H9 (cell line): ENCODE data around the gene FAM13A. TPM values are rescaled to one million over a fixed set of nuclear protein-coding genes. Genes with fewer than 3 reads are reported as not detected.

Experiments used
- DNase-seq: peaks from one replicate; pipeline ENCODE4 v3.0.0-alpha.2; 2017
- H2AFZ ChIP-seq: one replicate; pipeline ENCODE4 v1.6.1; 2013; ENCODE audit warnings: mild to moderate bottlenecking, low read length, control low read depth, moderate library complexity
- H2AK5ac ChIP-seq: 2 replicates; pipeline ENCODE4 v1.6.1; 2013; ENCODE audit warnings: low read length, control low read depth, mixed read lengths; ENCODE audit not compliant: insufficient read length
- H2BK120ac ChIP-seq: one replicate; pipeline ENCODE4 v1.6.1; 2013; ENCODE audit warnings: low read depth, mild to moderate bottlenecking, low read length, control low read depth, inconsistent platforms; ENCODE audit not compliant: poor library complexity, severe bottlenecking
- H2BK12ac ChIP-seq: 2 replicates; pipeline ENCODE4 v1.6.1; 2013; ENCODE audit warnings: low read length, control low read depth, mixed read lengths, low read depth; ENCODE audit not compliant: insufficient read length
- H2BK15ac ChIP-seq: 2 replicates; pipeline ENCODE4 v1.6.1; 2013; ENCODE audit warnings: low read depth, low read length, control low read depth
- H2BK20ac ChIP-seq: one replicate; pipeline ENCODE4 v1.6.1; 2013; ENCODE audit warnings: low read depth, mild to moderate bottlenecking, low read length, control low read depth, inconsistent platforms; ENCODE audit not compliant: poor library complexity, severe bottlenecking
- H2BK5ac ChIP-seq: 2 replicates; pipeline ENCODE4 v1.6.1; 2013; ENCODE audit warnings: low read length, control low read depth, mixed read lengths; ENCODE audit not compliant: insufficient read length
- H3K14ac ChIP-seq: 2 replicates; pipeline ENCODE4 v1.6.1; 2013; ENCODE audit warnings: low read length, control low read depth; ENCODE audit not compliant: insufficient read depth
- H3K18ac ChIP-seq: 2 replicates; pipeline ENCODE4 v1.6.1; 2013; ENCODE audit warnings: low read depth, mild to moderate bottlenecking, mixed read lengths, low read length, control low read depth; ENCODE audit not compliant: insufficient read length
- H3K23ac ChIP-seq: 2 replicates; pipeline ENCODE4 v1.6.1; 2013; ENCODE audit warnings: low read length, control low read depth, mixed read lengths, low read depth; ENCODE audit not compliant: insufficient read length
- H3K23me2 ChIP-seq: 2 replicates; pipeline ENCODE4 v1.6.1; 2013; ENCODE audit warnings: low read depth, mild to moderate bottlenecking, mixed read lengths, low read length, control low read depth; ENCODE audit not compliant: insufficient read length, poor library complexity, severe bottlenecking
- H3K27ac ChIP-seq: 2 replicates; pipeline ENCODE4 v1.5.1; 2013; ENCODE audit warnings: low read length, control low read depth, mixed read lengths, low read depth; ENCODE audit not compliant: insufficient read length
- H3K27me3 ChIP-seq: 2 replicates; pipeline ENCODE4 v1.6.1; 2013; ENCODE audit warnings: low read length, control low read depth, inconsistent platforms; ENCODE audit not compliant: insufficient read depth
- H3K4ac ChIP-seq: 2 replicates; pipeline ENCODE4 v1.6.1; 2013; ENCODE audit warnings: low read depth, mild to moderate bottlenecking, control low read depth, inconsistent platforms, low read length, moderate library complexity
- H3K4me1 ChIP-seq: 2 replicates; pipeline ENCODE4 v1.6.1; 2013; ENCODE audit warnings: low read length, control low read depth, inconsistent platforms; ENCODE audit not compliant: insufficient read depth
- H3K4me2 ChIP-seq: 2 replicates; pipeline ENCODE4 v1.6.1; 2013; ENCODE audit warnings: low read length, control low read depth, mixed read lengths; ENCODE audit not compliant: insufficient read length, insufficient read depth
- H3K56ac ChIP-seq: 2 replicates; pipeline ENCODE4 v1.6.1; 2013; ENCODE audit warnings: low read depth, mild to moderate bottlenecking, mixed read lengths, low read length, control low read depth; ENCODE audit not compliant: insufficient read length
- H3K79me1 ChIP-seq: 2 replicates; pipeline ENCODE4 v1.6.1; 2013; ENCODE audit warnings: low read depth, mild to moderate bottlenecking, moderate library complexity, low read length, control low read depth, inconsistent platforms; ENCODE audit not compliant: insufficient read depth, poor library complexity, severe bottlenecking
- H3K79me2 ChIP-seq: 2 replicates; pipeline ENCODE4 v1.6.1; 2013; ENCODE audit warnings: low read length, control low read depth, inconsistent platforms; ENCODE audit not compliant: insufficient read depth
- H3K9ac ChIP-seq: 2 replicates; pipeline ENCODE4 v1.6.1; 2013; ENCODE audit warnings: low read length, control low read depth, mixed read lengths; ENCODE audit not compliant: insufficient read length; ENCODE audit errors: extremely low read depth
- H3K9me3 ChIP-seq: one replicate; pipeline ENCODE4 v1.6.1; 2013; ENCODE audit warnings: low read depth, low read length, inconsistent platforms; ENCODE audit not compliant: control insufficient read depth
- H3T11ph ChIP-seq: one replicate; pipeline ENCODE4 v1.6.1; 2013; ENCODE audit warnings: mild to moderate bottlenecking, low read length, control low read depth, inconsistent platforms
- H4K20me1 ChIP-seq: one replicate; pipeline ENCODE4 v1.6.1; 2013; ENCODE audit not compliant: control insufficient read depth, insufficient read length, insufficient read depth
- H4K5ac ChIP-seq: 2 replicates; pipeline ENCODE4 v1.6.1; 2013; ENCODE audit warnings: low read depth, mild to moderate bottlenecking, mixed read lengths, low read length, control low read depth; ENCODE audit not compliant: insufficient read length
- H4K8ac ChIP-seq: replicated peaks from 2 replicates; pipeline ENCODE4 v1.6.1; 2013; ENCODE audit warnings: low read length, control low read depth, mixed read lengths, low read depth; ENCODE audit not compliant: insufficient read length
- H4K91ac ChIP-seq: 2 replicates; pipeline ENCODE4 v1.6.1; 2013; ENCODE audit warnings: low read depth, mild to moderate bottlenecking, moderate library complexity, mixed read lengths, low read length, control low read depth; ENCODE audit not compliant: insufficient read length
- H3K27ac Mint-ChIP-seq, 3 experiments: 2 replicates in 2 of 3; 3 replicates in 1 of 3; pipeline ENCODE4 v1.8.0; 2020 to 2021; ENCODE audit warnings: mixed read lengths in 3 of 3, mild to moderate bottlenecking in 1 of 3, moderate library complexity in 1 of 3
- H3K27me3 Mint-ChIP-seq: 2 replicates; pipeline ENCODE4 v1.8.0; 2021; ENCODE audit warnings: low read depth, mild to moderate bottlenecking, moderate library complexity, mixed read lengths
- H3K36me3 Mint-ChIP-seq, 3 experiments: 2 replicates in 2 of 3; 3 replicates in 1 of 3; pipeline ENCODE4 v1.8.0; 2020 to 2021; ENCODE audit warnings: low read depth in 3 of 3, mixed read lengths in 3 of 3; ENCODE audit not compliant: insufficient read depth in 1 of 3
- H3K4me1 Mint-ChIP-seq, 2 experiments: 2 replicates each; pipeline ENCODE4 v1.8.0; 2020; ENCODE audit warnings: mixed read lengths in 2 of 2
- H3K4me3 Mint-ChIP-seq, 2 experiments: 2 replicates in 1 of 2; 3 replicates in 1 of 2; pipeline ENCODE4 v1.8.0; 2020 to 2021; ENCODE audit warnings: mild to moderate bottlenecking in 2 of 2, mixed read lengths in 2 of 2, moderate library complexity in 1 of 2
- H3K9me3 Mint-ChIP-seq, 2 experiments: 2 replicates in 1 of 2; 3 replicates in 1 of 2; pipeline ENCODE4 v1.8.0; 2020; ENCODE audit warnings: mild to moderate bottlenecking in 2 of 2, mixed read lengths in 2 of 2, moderate library complexity in 1 of 2
- WGBS: extraction: QIAGEN DNeasy Blood & Tissue Kit; methylation state at CpG from one replicate; pipeline ENCODE4 v1.1.7; 2013; ENCODE audit warnings: missing lambda C conversion rate, low lambda C conversion rate, mixed read lengths; ENCODE audit not compliant: insufficient read length; ENCODE audit errors: extremely low coverage; 5-methylcytosine and 5-hydroxymethylcytosine counted together
- total RNA-seq: library from RNA; stranded (reverse); gene quantifications from 2 replicates; pipeline ENCODE4 v1.2.1, GENCODE V29; 2021
- TF ChIP-seq, protein P1 (sequence below): fragments of 200-600 bp; sonication (generic); conservative IDR thresholded peaks from 3 replicates; pipeline ENCODE4 v1.8.0; 2021; ENCODE audit warnings: antibody characterized with exemption, mild to moderate bottlenecking

The FAM13A gene
- total RNA-seq, 1 experiment from 2014 or later: 12.7 TPM

DNA sequence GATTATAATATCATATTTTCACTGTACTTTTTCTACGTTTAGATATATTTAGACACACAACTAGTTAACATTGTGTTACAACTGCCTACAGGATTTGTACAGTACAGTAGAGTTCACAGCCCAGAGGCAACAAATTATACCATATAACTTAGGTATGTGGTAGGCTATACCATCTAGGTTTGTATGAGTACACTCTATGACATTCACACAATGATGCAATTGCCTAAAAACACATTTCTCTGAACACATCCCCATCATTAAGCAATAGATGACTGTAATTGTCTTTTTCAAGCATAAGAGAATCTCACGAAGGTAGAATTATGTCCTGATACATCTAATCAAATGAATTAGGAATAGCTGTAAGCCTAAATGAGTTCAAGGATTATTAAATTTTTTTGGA, 42.0 kb upstream of the FAM13A start:
- H2BK15ac ChIP-seq: no peak overlapping the region
- H3K14ac ChIP-seq: no peak overlapping the region
- peaks cover 3% of the 10 kb centered on the region in 2 experiments for H3K4me1 Mint-ChIP-seq
- H3K79me1 ChIP-seq: no peaks in the 10 kb centered on the region
- no peaks in the 10 kb centered on the region for H3K79me2 ChIP-seq
- H3K9me3 Mint-ChIP-seq: peaks cover 0 to 6% of the 10 kb centered on the region in 2 experiments; a peak in 3 of 5 replicates
- no peak overlapping the region for H3K18ac ChIP-seq
- H3K9ac ChIP-seq: no peak overlapping the region
- no peak overlapping the region for H2BK120ac ChIP-seq
- no peak overlapping the region for H3K27ac Mint-ChIP-seq
- no peak overlapping the region for H4K8ac ChIP-seq
- H2BK20ac ChIP-seq: no peak overlapping the region
- no peak overlapping the region for H3K23ac ChIP-seq
- H3K23me2 ChIP-seq: no peaks in the 10 kb centered on the region
- H4K20me1 ChIP-seq: no peaks in the 10 kb centered on the region
- no peak overlapping the region for H4K5ac ChIP-seq
- no peak overlapping the region for H3K4me3 Mint-ChIP-seq
- H3K27ac ChIP-seq: no peak overlapping the region
- no peak overlapping the region for H3K4ac ChIP-seq
- H3K56ac ChIP-seq: no peak overlapping the region
- H3K27me3 ChIP-seq: no peaks in the 10 kb centered on the region
- no peaks in the 10 kb centered on the region; the same call in none of the 2 replicates for H3K27me3 Mint-ChIP-seq
- DNase-seq: no peak
- no peak overlapping the region for H2BK5ac ChIP-seq
- H3K9me3 ChIP-seq: no peaks in the 10 kb centered on the region
- H2BK12ac ChIP-seq: no peak overlapping the region
- H4K91ac ChIP-seq: no peak overlapping the region
- H3K4me2 ChIP-seq: no peak overlapping the region
- H3T11ph ChIP-seq: no peak overlapping the region
- H3K36me3 Mint-ChIP-seq: no peaks in the 10 kb centered on the region; a peak in 1 of 7 replicates
- no peak overlapping the region for H2AK5ac ChIP-seq
- no peaks in the 10 kb centered on the region for H3K4me1 ChIP-seq
- whole genome bisulfite sequencing: no CpG with 5 or more reads among the region's 2 CpGs
- H2AFZ ChIP-seq: no peak overlapping the region
- TF ChIP-seq, protein P1, sequence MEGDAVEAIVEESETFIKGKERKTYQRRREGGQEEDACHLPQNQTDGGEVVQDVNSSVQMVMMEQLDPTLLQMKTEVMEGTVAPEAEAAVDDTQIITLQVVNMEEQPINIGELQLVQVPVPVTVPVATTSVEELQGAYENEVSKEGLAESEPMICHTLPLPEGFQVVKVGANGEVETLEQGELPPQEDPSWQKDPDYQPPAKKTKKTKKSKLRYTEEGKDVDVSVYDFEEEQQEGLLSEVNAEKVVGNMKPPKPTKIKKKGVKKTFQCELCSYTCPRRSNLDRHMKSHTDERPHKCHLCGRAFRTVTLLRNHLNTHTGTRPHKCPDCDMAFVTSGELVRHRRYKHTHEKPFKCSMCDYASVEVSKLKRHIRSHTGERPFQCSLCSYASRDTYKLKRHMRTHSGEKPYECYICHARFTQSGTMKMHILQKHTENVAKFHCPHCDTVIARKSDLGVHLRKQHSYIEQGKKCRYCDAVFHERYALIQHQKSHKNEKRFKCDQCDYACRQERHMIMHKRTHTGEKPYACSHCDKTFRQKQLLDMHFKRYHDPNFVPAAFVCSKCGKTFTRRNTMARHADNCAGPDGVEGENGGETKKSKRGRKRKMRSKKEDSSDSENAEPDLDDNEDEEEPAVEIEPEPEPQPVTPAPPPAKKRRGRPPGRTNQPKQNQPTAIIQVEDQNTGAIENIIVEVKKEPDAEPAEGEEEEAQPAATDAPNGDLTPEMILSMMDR: no peak
